Cardiac muscle cell (in vitro differentiated cells and primary cell): ENCODE measurements around the gene TM4SF1. TPM values are rescaled to one million over a fixed set of nuclear protein-coding genes. Genes with fewer than 3 reads are reported as not detected.

ENCODE experiments used
- DNase-seq, 2 donors: peaks; one replicate each; pipeline versions ENCODE4 v3.0.0 to v3.0.0-alpha.2; 2010 to 2017; ENCODE audit warnings: low read depth in 1 of 2, low spot score in 1 of 2
- H3K27ac ChIP-seq: fragments of 200-600 bp; sonication (generic); 2 replicates; pipeline ENCODE4 v1.5.1; 2016
- H3K27me3 ChIP-seq: fragments of 200-600 bp; sonication (generic); 2 replicates; pipeline ENCODE4 v1.6.0; 2016; ENCODE audit warnings: control low read depth
- H3K36me3 ChIP-seq: fragments of 200-600 bp; sonication (generic); 2 replicates; pipeline ENCODE4 v1.5.1; 2016; ENCODE audit warnings: control low read depth
- H3K4me1 ChIP-seq: fragments of 200-600 bp; sonication (generic); 2 replicates; pipeline ENCODE4 v1.8.1; 2017; ENCODE audit warnings: low read depth, mild to moderate bottlenecking, mixed run types
- H3K4me3 ChIP-seq: fragments of 200-600 bp; sonication (generic); 2 replicates; pipeline ENCODE4 v1.5.1; 2016; ENCODE audit warnings: mild to moderate bottlenecking
- H3K9me3 ChIP-seq: fragments of 200-600 bp; sonication (generic); 2 replicates; pipeline ENCODE4 v1.5.1; 2017; ENCODE audit warnings: low read depth, mild to moderate bottlenecking, control low read depth
- CTCF ChIP-seq: IDR thresholded peaks from 2 replicates; pipeline ENCODE4 v1.5.1; 2012; ENCODE audit warnings: low read depth, mild to moderate bottlenecking, low read length
- polyA plus RNA-seq: library from polyadenylated mRNA; unstranded; fragments of >200 nt; fragmentation: Nextera tagmentation; extraction: Ambion mirVana; gene quantifications from 2 replicates; pipeline ENCODE4 v1.2.1, GENCODE V29; 2016
- total RNA-seq: library from RNA; depleted of rRNA; stranded (reverse); fragments of >200 nt; gene quantifications from 2 replicates; pipeline ENCODE4 v1.2.3, GENCODE V29; 2016

Gene TM4SF1
- total and polyA plus RNA-seq, 2 experiments from 2014 or later, result 0.80 to 1.7 TPM

GRCh38 chr3:149333176-149333859 lies 44.1 kb downstream of the TM4SF1 start, which contains the start of gene TM4SF18:
TSS of gene TM4SF18 (minus strand) at chr3:149333636. CDS start at chr3:149333382, 254 bp downstream.
- no peak for DNase-seq
- no peak within 1 kb of the TSS for H3K27ac ChIP-seq

GRCh38 chr3:149332771-149333170 lies 44.7 kb downstream of the TM4SF1 start:
- Histone ChIP-seq H3K4me3 (no peak overlapping the region), H3K4me1 (no peaks in the 10 kb centered on the region), H3K27me3 (no peaks in the 10 kb centered on the region), H3K27ac (no peak overlapping the region), H3K9me3 (no peaks in the 10 kb centered on the region), H3K36me3 (no peaks in the 10 kb centered on the region)
- DNase-seq, result no peak
- TF ChIP-seq CTCF, result no peak

More at GRCh38 chr3:149333176-149333859, 44.1 kb downstream of the TM4SF1 start, which contains the start of gene TM4SF18:
- no peaks in the 10 kb centered on the region for H3K36me3 ChIP-seq
- H3K4me1 ChIP-seq, result no peaks in the 10 kb centered on the region
- H3K4me3 ChIP-seq, result no peak within 1 kb of the TSS
- no peaks in the 10 kb centered on the region for H3K27me3 ChIP-seq
- TF ChIP-seq CTCF, result no peak
- H3K9me3 ChIP-seq, result no peaks in the 10 kb centered on the region

- no peaks in the 10 kb centered on the region for H3K27me3 ChIP-seq
- no peak for DNase-seq
- no peaks in the 10 kb centered on the region for H3K4me1 ChIP-seq
- no peaks in the 10 kb centered on the region for H3K36me3 ChIP-seq
- no peak overlapping the region for H3K27ac ChIP-seq
- TF ChIP-seq CTCF, result no peak
- no peak overlapping the region for H3K4me3 ChIP-seq
- H3K9me3 ChIP-seq, result no peaks in the 10 kb centered on the region
These were observed 45.2 kb downstream of the TM4SF1 start for GRCh38 chr3:149332227-149332765.

- Histone ChIP-seq H3K36me3 (no peaks in the 10 kb centered on the region), H3K9me3 (no peaks in the 10 kb centered on the region), H3K27ac (no peak overlapping the region), H3K4me3 (no peak overlapping the region), H3K4me1 (no peaks in the 10 kb centered on the region), H3K27me3 (no peaks in the 10 kb centered on the region)
- TF ChIP-seq CTCF, result no peak
- DNase-seq, result no peak
These were observed 46.1 kb downstream of the TM4SF1 start for GRCh38 chr3:149331396-149331795.

GRCh38 chr3:149330609-149331331 lies 46.7 kb downstream of the TM4SF1 start:
- no peaks in the 10 kb centered on the region for H3K9me3 ChIP-seq
- no peaks in the 10 kb centered on the region for H3K27me3 ChIP-seq
- DNase-seq, result no peak
- no peaks in the 10 kb centered on the region for H3K4me1 ChIP-seq
- no peaks in the 10 kb centered on the region for H3K36me3 ChIP-seq
- no peak overlapping the region for H3K4me3 ChIP-seq
- TF ChIP-seq CTCF, result no peak
- H3K27ac ChIP-seq, result no peak overlapping the region
